ENCODE measurements around the gene DMPK.

Gene DMPK

GRCh38 chr19:45784096-45784495 lies 1.8 kb upstream of the DMPK start:
- no peak for DNase-seq

GRCh38 chr19:45782820-45783785 lies 813 bp upstream of the DMPK start:
- no peak for DNase-seq

GRCh38 chr19:45781214-45782161 lies 802 bp downstream of the DMPK start:
- DNase-seq = peak; percentile 17

GRCh38 chr19:45780448-45781213 lies 1.7 kb downstream of the DMPK start:
- no peak for DNase-seq

GRCh38 chr19:45780146-45780447 lies 2.2 kb downstream of the DMPK start:
- no peak for DNase-seq

GRCh38 chr19:45779231-45780145 lies 2.8 kb downstream of the DMPK start:
- DNase-seq = peak; percentile 35

- no peak for DNase-seq
Observed at GRCh38 chr19:45778010-45778661, 4.2 kb downstream of the DMPK start.

GRCh38 chr19:45777395-45777961 lies 4.8 kb downstream of the DMPK start:
- DNase-seq = no peak

- no peak for DNase-seq
Observed at GRCh38 chr19:45774765-45775164, 7.5 kb downstream of the DMPK start.

- DNase-seq = no peak
Observed at GRCh38 chr19:45773384-45773783, 8.9 kb downstream of the DMPK start.

- no peak for DNase-seq
Observed at GRCh38 chr19:45772912-45773311, 9.4 kb downstream of the DMPK start.

- no peak for DNase-seq
Observed at GRCh38 chr19:45772130-45772840, 10.0 kb downstream of the DMPK start.

- no peak for DNase-seq
Observed at GRCh38 chr19:45771311-45771933, 10.9 kb downstream of the DMPK start.

GRCh38 chr19:45770192-45771101 lies 11.8 kb downstream of the DMPK start:
- DNase-seq = peak; percentile 77

- DNase-seq = no peak
Observed at GRCh38 chr19:45769821-45770191, 12.5 kb downstream of the DMPK start.

- DNase-seq = peak; percentile 37
Observed at GRCh38 chr19:45768984-45769782, 13.1 kb downstream of the DMPK start, which contains the start of gene SIX5. Gene SIX5, minus strand, starts transcription at chr19:45769252. Its CDS starts 408 bp downstream, at chr19:45768844.

GRCh38 chr19:45768655-45768983 lies 13.7 kb downstream of the DMPK start:
- no peak for DNase-seq
